OCI-LY7 (cell line): ENCODE results near the gene LONRF2. TPM values are rescaled to one million over a fixed set of nuclear protein-coding genes. Genes with fewer than 3 reads are reported as not detected.

Source experiments
- BruUV-seq: library from RNA; stranded (reverse); fragments of 400-500 nt; replicated peaks from 2 replicates; lab custom pipeline; 2021; lab: Mats Ljungman, UMichigan
- CTCF ChIA-PET: fragments of 300-600 bp; sonication (Branson Sonifier 250); formaldehyde crosslinking; loops from one replicate; lab custom pipeline; 2022; ENCODE audit warnings: antibody characterized with exemption; ENCODE audit not compliant: unreplicated experiment; lab: Charles Lee
- POLR2A ChIA-PET: fragments of 300-600 bp; sonication (Branson Sonifier 250); formaldehyde crosslinking; loops from one replicate; lab custom pipeline; 2022; ENCODE audit warnings: antibody characterized with exemption; lab: Charles Lee
- DNase-seq: peaks from one replicate; pipeline ENCODE4 v3.0.0-alpha.2; 2015; ENCODE audit warnings: low spot score
- H2AFZ ChIP-seq: fragments of 200-600 bp; sonication (generic), shearing (Covaris generic); 2 replicates; pipeline ENCODE4 v1.6.1; 2014; ENCODE audit warnings: mild to moderate bottlenecking, antibody characterized with exemption, low read length, moderate library complexity
- H3K27ac ChIP-seq: fragments of 200-600 bp; sonication (generic); 2 replicates; pipeline ENCODE4 v1.5.1; 2014; ENCODE audit warnings: mixed run types, low read depth, mild to moderate bottlenecking, moderate library complexity, low read length, inconsistent platforms; ENCODE audit not compliant: poor library complexity, severe bottlenecking
- H3K36me3 ChIP-seq: fragments of 200-600 bp; sonication (generic); 2 replicates; pipeline ENCODE4 v1.6.1; 2014; ENCODE audit warnings: mild to moderate bottlenecking, antibody characterized with exemption, low read length, moderate library complexity, mixed read lengths; ENCODE audit not compliant: insufficient read depth
- H3K4me1 ChIP-seq: fragments of 200-600 bp; sonication (generic); 2 replicates; pipeline ENCODE4 v1.5.1; 2014; ENCODE audit warnings: mild to moderate bottlenecking, low read length; ENCODE audit not compliant: insufficient read depth, poor library complexity, severe bottlenecking
- H3K4me2 ChIP-seq: fragments of 200-600 bp; sonication (generic); 2 replicates; pipeline ENCODE4 v1.6.1; 2014; ENCODE audit warnings: mild to moderate bottlenecking, low read length
- H3K4me3 ChIP-seq: fragments of 200-600 bp; sonication (generic); 2 replicates; pipeline ENCODE4 v1.5.1; 2014; ENCODE audit warnings: mild to moderate bottlenecking, low read depth, low read length; ENCODE audit not compliant: poor library complexity, severe bottlenecking
- H3K79me2 ChIP-seq: fragments of 200-600 bp; sonication (generic); 2 replicates; pipeline ENCODE4 v1.6.1; 2016; ENCODE audit warnings: low read depth, mild to moderate bottlenecking, low read length, moderate library complexity, mixed read lengths; ENCODE audit not compliant: insufficient read depth
- H3K9me2 ChIP-seq: fragments of 200-600 bp; sonication (generic); 2 replicates; pipeline ENCODE4 v1.6.1; 2016; ENCODE audit warnings: mild to moderate bottlenecking, low read length, mixed read lengths; ENCODE audit not compliant: insufficient read depth
- H3K9me3 ChIP-seq: fragments of 200-600 bp; sonication (generic); 2 replicates; pipeline ENCODE4 v1.6.1; 2014; ENCODE audit warnings: mild to moderate bottlenecking, mixed run types, low read length, mixed read lengths
- H4K20me1 ChIP-seq: fragments of 200-600 bp; sonication (generic); 2 replicates; pipeline ENCODE4 v1.6.1; 2014; ENCODE audit warnings: mild to moderate bottlenecking, antibody characterized with exemption, low read length, moderate library complexity, mixed read lengths; ENCODE audit not compliant: insufficient read depth
- EZH2phosphoT487 ChIP-seq: fragments of 200-600 bp; sonication (generic); IDR thresholded peaks from 2 replicates; pipeline ENCODE4 v1.6.1; 2018; ENCODE audit warnings: low read depth, borderline replicate concordance, mild to moderate bottlenecking, mixed run types, antibody characterized with exemption, low read length, moderate library complexity, mixed read lengths
- intact Hi-C: fragments of 100-400 bp; cut with micrococcal nuclease; formaldehyde crosslinking; loops from one replicate; pipeline ENCODE4 v1.10.0; 2022; ENCODE audit not compliant: unreplicated experiment
- total RNA-seq, 2 experiments: library from RNA; depleted of rRNA in 1 of 2; stranded (reverse); fragments of >200 nt in 1 of 2; shearing (Covaris generic) in 1 of 2; gene quantifications; 2 replicates each; pipeline ENCODE4 v1.2.3, GENCODE V29; 2014 to 2022
- TF ChIP-seq, protein P1 (sequence below): fragments of 200-600 bp; sonication (generic); conservative IDR thresholded peaks from 2 replicates; pipeline ENCODE4 v1.5.1; 2014; ENCODE audit warnings: mild to moderate bottlenecking, antibody characterized with exemption, low read length, moderate library complexity, mixed read lengths

LONRF2 gene
- total RNA-seq, 2 experiments from 2014 or later, result not detected

DNA sequence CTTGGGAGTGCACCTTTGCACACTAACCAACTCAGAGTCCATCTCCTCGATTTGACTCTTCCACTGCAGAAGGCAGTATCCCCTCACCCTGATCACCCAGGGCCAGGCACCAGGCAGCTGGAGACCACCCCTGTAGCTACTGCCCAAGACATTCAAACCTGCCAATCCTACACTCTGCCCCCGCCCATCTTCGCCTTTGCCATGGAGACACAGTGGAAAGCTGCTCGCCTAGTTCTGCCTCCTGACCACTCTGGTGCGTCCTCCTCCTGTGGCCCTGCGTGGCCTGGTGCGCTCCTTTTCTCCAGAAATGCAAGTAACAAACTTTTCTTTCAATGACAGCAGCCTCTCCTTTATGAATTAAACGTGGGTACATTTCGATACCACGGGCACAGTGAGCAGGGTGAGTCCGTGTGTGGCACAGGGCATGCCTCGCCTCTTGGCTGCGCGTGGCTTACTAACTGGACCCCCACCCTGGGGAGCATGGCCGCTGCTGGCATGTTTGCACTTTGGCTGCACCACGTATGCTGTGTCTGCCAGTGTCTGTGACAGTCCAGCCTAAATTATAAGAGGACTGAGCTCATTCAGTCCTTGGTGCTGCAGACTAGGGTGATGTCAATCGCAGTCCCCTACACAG is 47.6 kb downstream of the LONRF2 start:
- no peak overlapping the region for H3K4me2 ChIP-seq
- BruUV-seq, result no TSS peak
- H3K27ac ChIP-seq, result no peak overlapping the region
- H3K9me3 ChIP-seq, result no peaks in the 10 kb centered on the region
- H3K36me3 ChIP-seq, result no peaks in the 10 kb centered on the region
- CTCF ChIA-PET, result interaction anchor here (0.6 kb wide), 1 partner anchor 157 kb away, joined by 3 read pairs; no protein-coding TSS in a partner anchor
- H2AFZ ChIP-seq, result no peak overlapping the region
- no peak overlapping the region for H3K4me3 ChIP-seq
- H3K79me2 ChIP-seq, result no peaks in the 10 kb centered on the region
- POLR2A ChIA-PET, result no interaction called here
- H3K4me1 ChIP-seq, result no peaks in the 10 kb centered on the region
- no peak for DNase-seq
- H4K20me1 ChIP-seq, result no peaks in the 10 kb centered on the region
- H3K9me2 ChIP-seq, result no peaks in the 10 kb centered on the region
- intact Hi-C loops, result no loop called here
- TF ChIP-seq, protein P1, sequence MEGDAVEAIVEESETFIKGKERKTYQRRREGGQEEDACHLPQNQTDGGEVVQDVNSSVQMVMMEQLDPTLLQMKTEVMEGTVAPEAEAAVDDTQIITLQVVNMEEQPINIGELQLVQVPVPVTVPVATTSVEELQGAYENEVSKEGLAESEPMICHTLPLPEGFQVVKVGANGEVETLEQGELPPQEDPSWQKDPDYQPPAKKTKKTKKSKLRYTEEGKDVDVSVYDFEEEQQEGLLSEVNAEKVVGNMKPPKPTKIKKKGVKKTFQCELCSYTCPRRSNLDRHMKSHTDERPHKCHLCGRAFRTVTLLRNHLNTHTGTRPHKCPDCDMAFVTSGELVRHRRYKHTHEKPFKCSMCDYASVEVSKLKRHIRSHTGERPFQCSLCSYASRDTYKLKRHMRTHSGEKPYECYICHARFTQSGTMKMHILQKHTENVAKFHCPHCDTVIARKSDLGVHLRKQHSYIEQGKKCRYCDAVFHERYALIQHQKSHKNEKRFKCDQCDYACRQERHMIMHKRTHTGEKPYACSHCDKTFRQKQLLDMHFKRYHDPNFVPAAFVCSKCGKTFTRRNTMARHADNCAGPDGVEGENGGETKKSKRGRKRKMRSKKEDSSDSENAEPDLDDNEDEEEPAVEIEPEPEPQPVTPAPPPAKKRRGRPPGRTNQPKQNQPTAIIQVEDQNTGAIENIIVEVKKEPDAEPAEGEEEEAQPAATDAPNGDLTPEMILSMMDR, result no peak
- no peak for TF ChIP-seq EZH2phosphoT487

DNA sequence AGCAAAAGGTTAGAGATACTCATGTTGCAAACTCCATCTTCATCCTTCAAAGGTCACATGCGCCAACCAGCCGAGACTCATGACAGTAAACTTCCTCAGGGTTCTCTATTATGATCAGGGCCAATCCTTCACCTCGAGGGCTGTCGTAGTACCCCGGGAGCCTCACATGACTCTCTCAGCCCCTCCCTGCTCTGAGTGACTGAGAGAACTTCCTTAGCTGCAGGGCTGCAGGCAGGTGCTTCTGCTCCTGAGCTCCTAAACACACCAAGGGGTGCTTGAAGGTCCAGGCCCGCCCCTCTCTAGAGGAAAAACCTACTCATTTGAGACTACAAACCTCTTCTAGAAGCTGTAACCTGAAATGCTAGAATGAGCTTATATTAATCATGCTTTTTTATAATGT is 48.2 kb downstream of the LONRF2 start:
- intact Hi-C loops, result no loop called here
- Histone ChIP-seq H3K36me3 (no peaks in the 10 kb centered on the region), H3K4me1 (no peaks in the 10 kb centered on the region), H2AFZ (no peak overlapping the region), H3K4me2 (no peak overlapping the region), H3K79me2 (no peaks in the 10 kb centered on the region), H3K27ac (no peak overlapping the region), H3K9me2 (no peaks in the 10 kb centered on the region), H3K4me3 (no peak overlapping the region), H3K9me3 (no peaks in the 10 kb centered on the region), H4K20me1 (no peaks in the 10 kb centered on the region)
- TF ChIP-seq, protein P1, result no peak
- no peak for TF ChIP-seq EZH2phosphoT487
- no TSS peak for BruUV-seq
- no peak for DNase-seq
- CTCF ChIA-PET, result interaction anchor here (0.9 kb wide), 1 partner anchor 11 kb away, joined by 3 read pairs; no protein-coding TSS in a partner anchor
- POLR2A ChIA-PET, result no interaction called here

DNA sequence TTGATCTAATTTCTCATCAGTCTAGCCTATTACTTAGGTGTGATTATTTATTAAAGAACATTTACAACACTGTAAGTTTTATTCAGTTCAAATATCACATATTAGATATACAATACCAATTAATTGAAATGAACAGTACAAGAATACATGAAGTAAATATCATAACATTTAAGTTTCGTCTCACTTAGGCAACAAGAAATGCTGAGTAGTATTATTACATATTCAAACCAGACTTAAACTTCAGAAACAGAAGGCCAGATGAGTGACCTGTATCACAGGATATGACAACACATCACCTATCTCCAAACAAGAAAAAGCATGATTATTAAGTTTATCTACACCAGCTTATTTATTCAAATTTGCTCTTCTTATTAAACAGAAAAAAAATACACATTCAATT is 48.9 kb downstream of the LONRF2 start:
- no peak overlapping the region for H3K4me3 ChIP-seq
- DNase-seq, result no peak
- no peak for TF ChIP-seq EZH2phosphoT487
- TF ChIP-seq, protein P1, result no peak
- no peaks in the 10 kb centered on the region for H3K4me1 ChIP-seq
- H3K9me3 ChIP-seq, result no peaks in the 10 kb centered on the region
- ChIA-PET POLR2A (no interaction called here), CTCF (interaction anchor here (0.9 kb wide), 1 partner anchor 11 kb away, joined by 3 read pairs; no protein-coding TSS in a partner anchor)
- H3K79me2 ChIP-seq, result no peaks in the 10 kb centered on the region
- H4K20me1 ChIP-seq, result no peaks in the 10 kb centered on the region
- no peak overlapping the region for H3K27ac ChIP-seq
- no peaks in the 10 kb centered on the region for H3K9me2 ChIP-seq
- no peaks in the 10 kb centered on the region for H3K36me3 ChIP-seq
- H3K4me2 ChIP-seq, result no peak overlapping the region
- no peak overlapping the region for H2AFZ ChIP-seq
- intact Hi-C loops, result no loop called here
- BruUV-seq, result no TSS peak
